GM12878 (cell line): ENCODE results near the gene MAPKBP1. TPM values are rescaled to one million over a fixed set of nuclear protein-coding genes. Genes with fewer than 3 reads are reported as not detected.

Experiments used
- IRF5 ChIP-seq: fragments of 450-650 bp; IDR thresholded peaks from 2 replicates; pipeline ENCODE4 v1.6.1; 2017; ENCODE audit warnings: borderline replicate concordance
- MLLT1 ChIP-seq: fragments of 450-650 bp; IDR thresholded peaks from 2 replicates; pipeline ENCODE4 v1.6.1; 2016; ENCODE audit warnings: mild to moderate bottlenecking
- ZBTB40 ChIP-seq: fragments of 450-650 bp; IDR thresholded peaks from 2 replicates; pipeline ENCODE4 v1.6.1; 2016; ENCODE audit warnings: mild to moderate bottlenecking, moderate library complexity, borderline replicate concordance
- polyA plus RNA-seq, 11 experiments: library from polyadenylated mRNA; depleted of rRNA in 4 of 11; unstranded in 6 of 11; stranded (reverse) in 5 of 11; fragments of >200 nt; fragmentation: Nextera tagmentation in 4 of 11; fragmentation: Illumina TruSeq in 1 of 11; extraction: Ambion mirVana in 4 of 11; extraction: Trizol in 1 of 11; gene quantifications; 1 replicate in 1 of 11; 2 replicates in 10 of 11; pipeline versions ENCODE4 v1.2.1 to v1.2.3, GENCODE V29; 2011 to 2016; ENCODE audit warnings: inconsistent platforms in 2 of 11, missing spikeins in 2 of 11, low read depth in 1 of 11
- total RNA-seq, 4 experiments: library from RNA; depleted of rRNA in 3 of 4; stranded (reverse); fragments of >200 nt in 3 of 4; fragmentation: Illumina TruSeq in 1 of 4; extraction: Trizol in 1 of 4; gene quantifications; 2 replicates each; pipeline versions ENCODE4 v1.2.1 to v1.2.3, GENCODE V29; 2013 to 2021

Gene MAPKBP1
- total and polyA plus RNA-seq, 10 of the 15 experiments (the other 5 are each of a cell fraction or from before 2014, with no cell fraction given), result 0.44 to 19.0 (median 7.3) TPM

- TF ChIP-seq ZBTB40, result no peak
- TF ChIP-seq IRF5, result no peak
- no peak for TF ChIP-seq MLLT1
Observed at GRCh38 chr15:41868321-41868720, 94.0 kb downstream of the MAPKBP1 start (continued).
